OCI-M1 (cell line): ENCODE measurements around the gene SPIRE2.
"Not testable (repeated sequence)": the region's sequence is repeated elsewhere in the genome, so short reads cannot be mapped to it uniquely, and the experiment has no call there.

Experiments
- DNase-seq: peaks from one replicate; lab custom pipeline; 2025; lab: John Stamatoyannopoulos, UW

SPIRE2 gene, protein sequence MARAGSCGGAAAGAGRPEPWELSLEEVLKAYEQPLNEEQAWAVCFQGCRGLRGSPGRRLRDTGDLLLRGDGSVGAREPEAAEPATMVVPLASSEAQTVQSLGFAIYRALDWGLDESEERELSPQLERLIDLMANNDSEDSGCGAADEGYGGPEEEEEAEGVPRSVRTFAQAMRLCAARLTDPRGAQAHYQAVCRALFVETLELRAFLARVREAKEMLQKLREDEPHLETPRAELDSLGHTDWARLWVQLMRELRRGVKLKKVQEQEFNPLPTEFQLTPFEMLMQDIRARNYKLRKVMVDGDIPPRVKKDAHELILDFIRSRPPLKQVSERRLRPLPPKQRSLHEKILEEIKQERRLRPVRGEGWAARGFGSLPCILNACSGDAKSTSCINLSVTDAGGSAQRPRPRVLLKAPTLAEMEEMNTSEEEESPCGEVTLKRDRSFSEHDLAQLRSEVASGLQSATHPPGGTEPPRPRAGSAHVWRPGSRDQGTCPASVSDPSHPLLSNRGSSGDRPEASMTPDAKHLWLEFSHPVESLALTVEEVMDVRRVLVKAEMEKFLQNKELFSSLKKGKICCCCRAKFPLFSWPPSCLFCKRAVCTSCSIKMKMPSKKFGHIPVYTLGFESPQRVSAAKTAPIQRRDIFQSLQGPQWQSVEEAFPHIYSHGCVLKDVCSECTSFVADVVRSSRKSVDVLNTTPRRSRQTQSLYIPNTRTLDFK

DNA sequence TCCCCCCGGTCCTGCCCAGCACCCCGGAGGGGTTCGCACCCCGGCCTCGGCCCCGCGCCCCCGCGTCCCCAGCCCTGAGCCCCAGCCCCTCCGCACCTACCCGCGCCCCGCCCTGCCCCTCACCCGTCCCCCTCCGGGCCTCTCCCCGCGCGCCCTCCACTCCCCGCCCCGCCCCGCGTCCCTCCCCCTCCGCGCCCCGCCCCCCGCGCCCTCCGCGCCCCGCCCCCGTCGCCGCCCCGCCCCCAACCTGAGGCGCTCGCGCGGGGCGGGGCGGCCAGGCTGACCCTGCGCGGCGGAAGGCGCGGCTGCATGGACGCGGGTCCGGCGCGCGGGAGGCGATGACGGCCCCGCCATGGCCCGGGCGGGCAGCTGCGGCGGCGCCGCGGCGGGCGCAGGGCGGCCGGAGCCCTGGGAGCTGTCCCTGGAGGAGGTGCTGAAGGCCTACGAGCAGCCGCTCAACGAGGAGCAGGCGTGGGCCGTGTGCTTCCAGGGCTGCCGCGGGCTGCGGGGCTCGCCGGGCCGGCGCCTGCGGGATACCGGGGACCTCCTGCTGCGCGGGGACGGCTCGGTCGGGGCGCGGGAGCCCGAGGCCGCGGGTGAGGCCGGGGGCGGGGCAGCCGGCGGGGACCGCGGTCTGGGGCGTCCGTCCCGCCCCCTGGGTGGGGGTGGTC, at the start of gene SPIRE2:
SPIRE2 (plus strand) TSS at position 277 of the 671 bp plus-strand sequence; CDS start at position 353, 76 bp downstream.
- peak; percentile 89 for DNase-seq

DNA sequence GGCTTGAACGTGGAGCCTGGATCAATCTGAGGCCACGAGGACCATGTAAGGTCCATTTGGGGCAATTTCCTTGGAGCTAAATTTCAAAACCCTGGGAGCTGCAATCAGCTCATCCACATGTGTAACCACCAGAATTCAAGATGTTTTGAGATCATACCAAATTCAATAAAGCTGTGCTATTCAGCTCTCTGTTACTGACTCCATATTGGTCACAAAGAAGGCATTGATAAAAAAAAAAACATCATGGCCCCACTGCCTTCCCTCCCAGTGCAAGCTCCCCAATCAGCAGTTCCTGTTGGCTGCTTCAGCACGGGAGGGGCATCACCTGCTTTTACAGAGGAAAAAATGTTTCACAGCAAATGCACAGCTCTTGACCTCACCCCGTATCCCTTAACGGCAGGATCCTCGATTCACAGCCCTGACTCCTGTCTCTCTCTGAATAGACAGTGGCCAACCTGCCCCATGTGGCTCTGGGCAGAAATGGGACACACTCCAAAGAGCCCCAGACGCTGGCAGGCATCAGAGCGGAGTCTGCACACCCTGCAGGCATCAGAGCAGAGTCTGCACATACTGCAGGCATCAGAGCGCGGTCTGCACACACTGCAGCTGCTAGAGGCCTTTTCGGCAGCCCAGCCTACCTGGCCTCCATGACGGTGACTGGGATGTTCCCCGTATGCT, 48.9 kb upstream of the SPIRE2 start:
- DNase-seq: no peak

DNA sequence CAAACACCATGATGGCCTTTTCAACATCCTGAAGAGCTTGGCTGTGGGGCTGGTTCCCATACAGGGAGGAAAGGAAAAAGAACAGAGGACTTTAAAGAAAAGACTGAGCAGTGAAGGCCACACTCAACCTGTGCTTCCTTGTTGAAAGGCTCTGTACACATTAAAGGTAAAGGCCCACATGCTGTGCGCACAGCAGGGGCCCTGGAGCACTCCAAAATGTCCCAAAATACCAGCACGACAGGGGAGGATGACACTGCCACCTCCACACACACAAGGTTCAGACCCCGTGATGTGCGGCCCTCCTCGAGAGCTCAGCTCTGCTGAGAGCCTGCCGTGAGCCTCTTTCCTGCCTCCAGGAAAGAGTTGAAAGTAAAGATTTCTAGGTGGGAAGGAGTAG, 48.4 kb upstream of the SPIRE2 start:
- DNase-seq: no peak

DNA sequence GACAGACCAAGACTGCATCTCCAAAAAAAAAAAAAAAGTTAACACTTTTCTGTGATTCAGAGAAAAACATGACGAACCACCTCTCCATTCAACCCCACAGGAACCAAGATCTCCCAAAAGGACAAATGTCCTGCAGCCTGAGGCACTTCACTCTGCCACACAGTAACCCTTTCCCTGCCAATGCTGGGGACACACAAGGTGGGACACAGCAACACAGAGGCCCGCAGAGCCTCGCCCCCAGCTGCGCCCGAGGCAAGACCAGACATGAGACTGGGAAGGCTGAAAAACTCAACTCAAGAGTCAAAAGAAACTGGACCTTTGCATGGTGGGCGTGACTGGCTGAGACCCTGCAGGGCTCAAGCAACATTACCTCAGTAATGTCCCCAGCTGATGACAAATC, 45.8 kb upstream of the SPIRE2 start:
- no peak for DNase-seq

DNA sequence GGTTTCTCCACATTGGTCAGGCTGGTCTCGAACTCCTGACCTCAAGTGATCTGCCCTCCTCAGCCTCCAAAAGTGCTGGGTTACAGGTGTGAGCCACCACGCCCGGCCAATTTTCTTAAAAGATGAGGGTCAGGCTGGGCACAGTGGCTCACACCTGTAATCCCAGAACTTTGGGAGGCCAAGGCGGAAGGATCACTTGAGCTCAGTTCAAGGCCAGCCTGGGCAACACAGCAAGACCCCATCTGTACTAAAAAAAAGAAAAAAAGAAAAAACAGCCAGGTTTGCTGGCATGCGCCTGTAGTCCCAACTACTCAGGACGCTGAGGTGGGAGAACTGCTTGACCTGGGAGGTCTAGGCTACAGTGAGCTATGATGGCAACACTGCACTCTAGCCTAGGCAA, 44.3 kb upstream of the SPIRE2 start:
- DNase-seq: not testable (repeated sequence)

DNA sequence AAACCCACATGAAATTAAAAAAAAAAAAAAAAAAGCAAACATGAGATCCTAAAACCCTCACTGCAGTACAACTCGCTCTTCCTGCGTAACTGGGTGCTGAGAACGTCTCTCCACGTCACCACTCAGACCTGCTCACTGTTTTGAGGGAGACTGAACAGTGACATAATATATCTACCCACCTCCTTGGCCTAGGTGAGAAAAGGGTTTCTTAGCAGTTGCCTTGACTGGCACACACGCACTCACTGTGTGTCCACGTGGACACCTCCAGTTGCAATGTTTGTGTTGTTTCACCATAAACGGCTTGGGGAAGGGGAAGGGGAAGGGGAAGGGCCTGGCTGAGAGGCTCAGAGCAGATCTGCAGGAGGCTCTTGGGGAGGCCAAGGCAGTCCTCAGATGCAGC, 43.9 kb upstream of the SPIRE2 start:
- no peak for DNase-seq

DNA sequence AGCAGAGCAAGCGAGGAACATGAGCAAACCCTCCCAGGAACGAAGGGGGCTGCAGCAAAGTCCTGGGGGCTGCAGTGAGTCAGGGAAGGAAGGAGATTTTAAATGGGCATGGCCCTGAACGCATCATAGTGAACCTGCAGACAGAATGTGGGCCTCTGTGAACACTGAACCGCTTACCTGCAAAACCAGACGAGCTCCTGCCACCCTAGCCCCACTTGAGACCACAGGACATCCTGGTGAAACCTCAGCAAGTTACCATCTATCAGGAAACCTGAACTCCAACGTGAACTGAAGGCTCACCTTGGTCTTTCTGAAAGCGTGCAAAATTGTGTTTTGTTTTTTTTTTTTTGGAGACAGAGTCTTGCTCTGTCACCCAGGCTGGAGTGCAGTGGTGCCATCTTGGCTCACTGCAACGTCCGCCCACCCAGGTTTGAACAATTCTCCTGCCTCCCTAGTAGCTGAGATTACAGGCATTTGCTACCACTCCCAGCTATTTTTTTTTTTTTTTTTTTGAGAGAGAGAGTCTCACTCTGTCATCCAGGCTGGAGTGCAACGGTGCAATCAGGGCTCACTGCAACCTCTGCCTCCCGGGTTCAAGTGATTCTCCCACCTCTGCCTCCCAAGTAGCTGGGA, 42.6 kb upstream of the SPIRE2 start:
- DNase-seq: no peak

DNA sequence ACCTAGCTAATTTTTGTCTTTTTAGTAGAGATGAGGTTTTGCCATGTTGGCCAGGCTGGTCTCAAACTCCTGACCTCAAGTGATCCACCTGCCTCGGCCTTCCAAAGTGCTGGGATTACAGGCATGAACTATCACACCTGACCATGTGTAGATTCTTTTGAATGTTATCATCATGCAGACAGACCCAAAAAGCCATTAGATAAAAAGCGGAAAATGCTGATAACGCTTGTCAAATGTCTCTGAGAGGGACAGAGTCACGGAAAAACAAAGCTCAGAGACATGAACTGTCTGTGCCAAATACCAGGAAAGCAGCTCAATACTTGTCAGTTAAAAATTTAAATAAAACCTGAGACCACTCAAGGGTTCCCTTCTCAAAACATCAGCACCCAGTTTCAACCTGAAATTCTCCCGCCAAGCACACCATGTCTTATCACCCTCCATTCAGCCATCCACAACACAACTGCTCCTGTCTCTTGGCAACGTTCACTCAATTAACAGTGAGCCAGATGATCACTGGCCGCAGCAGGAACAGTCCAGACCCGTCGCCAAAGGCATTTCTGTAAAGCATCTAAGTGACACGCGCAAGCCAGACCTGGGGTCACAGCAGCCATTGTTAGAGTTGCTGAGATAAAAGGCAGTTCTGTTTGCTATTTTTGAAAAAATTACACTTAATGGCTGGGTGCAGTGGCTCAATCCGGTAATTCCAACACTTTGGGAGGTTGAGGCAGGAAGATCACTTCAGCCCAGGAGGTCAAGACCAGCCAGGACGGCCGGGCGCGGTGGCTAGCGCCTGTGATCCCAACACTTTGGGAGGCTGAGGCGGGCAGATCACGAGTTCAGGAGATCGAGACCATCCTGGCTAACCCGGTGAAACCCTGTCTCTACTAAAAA, 41.6 kb upstream of the SPIRE2 start:
- DNase-seq: peak; percentile 11

DNA sequence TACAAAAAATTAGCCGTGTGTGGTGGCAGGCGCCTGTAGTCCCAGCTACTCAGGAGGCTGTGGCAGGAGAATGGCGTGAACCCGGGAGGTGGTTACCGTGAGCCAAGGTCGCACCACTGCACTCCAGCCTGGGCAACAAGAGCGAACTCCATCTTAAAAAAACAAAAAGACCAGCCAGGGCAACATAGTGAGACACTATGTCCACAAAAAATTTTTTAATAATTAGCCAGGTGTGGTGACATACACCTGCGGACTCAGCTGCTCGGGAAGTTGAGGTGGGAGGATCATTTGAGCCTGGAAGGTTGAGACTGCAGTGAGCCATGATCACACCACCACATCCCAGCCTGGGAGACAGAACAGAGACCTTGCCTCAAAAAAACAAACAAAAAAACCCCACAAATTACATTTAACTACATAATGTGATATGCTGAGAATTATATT, 40.9 kb upstream of the SPIRE2 start:
- DNase-seq: no peak

DNA sequence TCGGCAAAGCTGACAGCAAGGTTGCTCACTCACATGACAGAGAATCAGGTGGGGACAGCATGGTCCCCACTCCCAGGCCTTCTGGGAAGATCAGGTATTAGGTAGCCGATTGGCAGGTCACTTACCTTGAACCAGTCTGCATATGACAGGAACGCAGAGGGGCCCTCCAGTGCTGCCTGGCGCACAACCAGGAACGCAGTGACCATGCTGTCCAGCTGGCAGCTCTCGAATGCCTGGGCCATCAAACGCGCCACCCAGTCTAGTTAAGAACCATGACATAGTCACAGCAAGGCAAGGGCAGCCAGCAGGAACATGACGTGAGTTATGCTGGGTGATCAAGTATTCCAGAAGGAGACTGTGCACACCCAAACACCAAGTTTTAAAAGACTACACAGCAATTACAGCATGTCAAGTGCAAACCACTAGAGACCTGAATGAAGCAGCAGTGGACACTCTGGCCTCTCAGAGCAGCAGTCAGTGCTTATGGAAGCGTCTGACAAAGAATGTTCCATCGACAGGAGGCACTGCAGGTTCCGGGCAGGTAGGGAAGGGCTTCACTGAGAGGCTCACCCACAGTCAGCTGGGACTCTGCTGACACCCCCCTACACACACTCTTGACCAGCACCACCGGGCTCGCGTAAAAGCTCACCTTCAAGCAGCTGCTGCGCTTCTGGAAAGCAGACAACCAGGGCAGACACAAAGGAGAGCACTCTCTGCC, 36.8 kb upstream of the SPIRE2 start:
- no peak for DNase-seq

DNA sequence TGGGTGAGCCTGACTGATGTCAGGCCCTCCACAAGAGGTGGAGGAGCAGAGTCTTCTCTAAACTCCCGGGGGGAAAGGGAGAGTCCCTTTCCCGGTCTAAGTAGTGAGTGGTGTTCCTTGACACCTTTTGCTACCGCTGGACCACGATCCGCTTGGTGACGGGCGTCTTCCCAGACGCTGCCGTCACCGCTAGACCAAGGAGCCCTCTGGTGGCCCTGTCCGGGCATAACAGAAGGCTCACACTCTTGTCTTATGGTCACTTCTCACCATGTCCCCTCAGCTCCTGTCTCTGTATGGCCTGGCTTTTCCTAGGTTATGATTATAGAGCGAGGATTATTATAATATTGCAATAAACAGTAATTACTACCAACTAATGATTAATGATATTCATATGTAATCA, 35.2 kb upstream of the SPIRE2 start:
- DNase-seq: peak; percentile 4

DNA sequence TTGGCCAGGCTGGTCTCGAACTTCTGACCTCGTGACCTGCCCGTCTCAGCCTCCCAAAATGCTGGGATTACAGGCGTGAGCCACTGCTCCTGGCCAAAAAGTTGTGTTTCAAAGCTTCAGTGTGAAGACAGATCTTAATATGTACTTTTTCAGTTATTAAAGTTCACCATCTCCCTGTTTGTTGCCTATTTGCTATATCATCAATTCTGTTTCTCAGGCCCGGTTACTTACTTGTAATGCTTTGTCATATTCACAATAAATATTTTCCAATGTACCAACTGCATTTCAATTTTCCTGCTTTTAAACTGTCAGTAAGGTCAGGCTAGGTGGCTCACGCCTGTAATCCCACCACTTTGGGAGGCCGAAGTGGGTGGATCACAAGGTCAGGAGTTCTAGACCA, 34.3 kb upstream of the SPIRE2 start:
- DNase-seq: no peak

DNA sequence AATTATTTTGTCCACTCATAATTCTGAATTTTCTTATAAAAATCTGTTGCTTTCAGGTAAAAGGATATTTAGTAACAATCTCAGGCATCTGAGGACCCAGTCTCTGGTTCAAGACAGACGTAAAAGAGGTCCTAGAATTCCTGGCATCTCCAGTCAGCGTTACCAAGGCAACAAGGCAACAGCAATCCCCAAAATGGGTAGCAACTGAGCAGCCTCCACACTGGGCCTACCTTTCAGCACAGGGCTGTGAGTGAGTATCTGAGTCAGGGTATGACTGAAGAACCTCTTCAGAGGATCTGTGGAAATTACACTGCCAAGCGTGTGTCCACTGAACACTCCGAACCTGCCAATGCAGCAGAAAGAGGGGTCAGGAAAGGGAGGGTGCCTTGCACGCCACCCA, 32.6 kb upstream of the SPIRE2 start:
- DNase-seq: no peak

DNA sequence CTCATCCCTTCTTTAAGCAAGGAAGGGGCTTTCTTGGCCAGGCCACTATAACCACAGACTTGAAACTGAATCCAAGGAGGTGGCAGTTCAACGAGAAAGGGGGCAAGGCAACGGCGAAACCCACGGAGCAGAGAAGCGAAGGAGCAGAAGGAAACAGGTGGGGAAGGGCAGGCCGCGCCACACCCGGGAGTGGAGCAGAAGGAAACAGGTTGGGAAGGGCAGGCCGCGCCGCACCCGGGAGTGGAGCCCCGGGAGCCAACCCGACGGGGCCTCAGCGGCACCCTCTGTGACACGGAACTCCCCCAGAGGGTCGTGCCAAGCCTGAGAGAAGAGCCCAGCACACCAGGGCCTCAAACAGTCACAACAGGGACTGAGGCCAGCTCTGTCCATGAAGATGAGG, 32.2 kb upstream of the SPIRE2 start:
- DNase-seq: no peak

DNA sequence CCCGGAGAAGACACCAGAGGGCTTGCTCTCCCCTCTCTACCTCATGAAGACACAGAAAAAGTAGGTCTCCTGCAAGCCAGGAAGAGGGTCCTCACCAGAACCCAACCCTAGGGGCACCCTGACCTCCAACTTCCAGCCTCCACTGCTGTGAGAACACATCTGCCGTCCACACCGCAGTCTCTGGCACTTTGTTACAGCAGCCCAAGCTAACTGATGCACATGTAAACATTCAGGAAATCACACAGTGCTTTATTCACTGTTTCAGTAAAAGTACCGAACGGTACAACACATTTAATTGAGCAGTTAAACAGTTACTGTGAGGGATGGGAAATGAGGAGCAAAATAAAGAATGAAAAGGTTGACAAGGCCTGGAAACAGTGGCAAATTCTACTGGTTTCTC, 30.1 kb upstream of the SPIRE2 start:
- no peak for DNase-seq

DNA sequence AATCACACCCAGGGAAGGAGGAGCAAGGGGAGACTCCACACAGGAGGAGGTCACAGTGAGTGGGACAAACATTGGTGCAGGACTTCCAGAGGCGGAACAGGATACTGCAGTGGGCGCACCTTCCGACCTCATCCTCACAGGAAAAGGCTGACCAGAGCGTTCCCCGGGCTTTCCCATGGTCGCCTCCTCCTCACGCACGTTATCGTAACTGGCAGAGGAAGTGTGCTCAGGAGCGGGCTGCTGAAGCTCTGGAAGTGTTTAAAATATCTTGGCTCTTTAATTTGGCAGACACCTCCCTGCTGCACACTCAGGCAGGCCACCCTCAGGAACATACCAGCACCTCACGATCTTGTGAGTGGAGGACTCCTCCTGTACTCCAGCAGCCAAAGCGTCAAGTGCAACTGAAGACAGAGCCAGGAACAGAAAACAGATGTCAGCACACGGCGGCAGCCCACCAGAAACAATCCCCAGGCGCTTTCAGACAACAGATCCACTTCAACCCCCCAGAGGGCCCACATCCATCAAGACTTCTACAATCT, 29.4 kb upstream of the SPIRE2 start:
- DNase-seq: no peak

DNA sequence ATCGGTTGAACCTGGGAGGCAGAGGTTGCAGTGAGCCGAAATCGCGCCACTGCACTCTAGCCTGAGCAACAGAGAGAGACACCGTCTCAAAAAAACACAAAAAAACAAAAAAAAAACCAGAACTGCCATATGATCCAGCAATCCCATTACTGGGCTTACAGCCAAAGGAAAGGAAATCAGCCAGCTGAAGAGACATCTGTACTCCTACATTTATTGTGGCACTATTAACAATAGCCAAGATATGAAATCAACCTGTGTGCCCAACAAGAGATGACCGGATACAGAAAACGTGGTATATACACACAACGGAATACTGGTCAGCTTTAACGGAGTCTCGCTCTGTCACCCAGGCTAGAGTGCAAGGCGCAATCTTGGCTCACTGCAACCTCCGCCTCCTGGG, 26.5 kb upstream of the SPIRE2 start:
- DNase-seq: no peak

DNA sequence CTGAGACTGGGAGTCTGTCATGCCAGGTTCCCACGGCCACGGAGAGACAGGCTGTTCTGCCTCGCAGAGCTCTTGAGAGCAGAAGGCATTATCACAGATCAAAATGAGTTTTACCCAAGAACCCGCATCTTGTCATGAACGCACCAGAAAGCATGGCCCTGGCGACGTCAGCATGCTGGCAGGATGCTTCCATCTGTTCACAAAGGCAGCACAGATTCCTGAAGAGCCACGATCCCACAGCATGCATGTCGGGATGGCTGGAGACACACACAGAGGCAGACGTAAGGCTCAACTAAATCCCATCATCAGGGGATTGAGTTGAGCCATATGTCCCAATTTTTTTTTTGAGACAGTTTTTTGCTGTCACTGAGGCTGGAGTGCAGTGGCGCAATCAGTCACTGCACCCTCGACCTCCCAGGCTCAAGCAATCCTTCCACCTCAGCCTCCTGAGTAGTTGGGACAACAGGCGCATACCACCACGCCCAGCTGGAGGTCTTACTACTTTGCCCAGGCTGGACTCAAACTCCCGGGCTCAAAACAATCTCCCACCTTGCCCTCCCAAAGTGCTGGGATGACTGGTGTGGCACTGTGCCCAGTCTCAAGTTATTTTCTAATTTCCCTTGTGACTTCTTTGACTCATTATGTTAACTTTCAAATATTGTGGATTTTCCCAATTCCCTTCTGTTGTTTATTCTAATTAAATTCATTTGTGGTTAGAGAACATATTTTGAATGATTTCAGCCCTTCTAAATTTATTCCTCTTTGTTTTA, 23.0 kb upstream of the SPIRE2 start:
- DNase-seq: no peak

DNA sequence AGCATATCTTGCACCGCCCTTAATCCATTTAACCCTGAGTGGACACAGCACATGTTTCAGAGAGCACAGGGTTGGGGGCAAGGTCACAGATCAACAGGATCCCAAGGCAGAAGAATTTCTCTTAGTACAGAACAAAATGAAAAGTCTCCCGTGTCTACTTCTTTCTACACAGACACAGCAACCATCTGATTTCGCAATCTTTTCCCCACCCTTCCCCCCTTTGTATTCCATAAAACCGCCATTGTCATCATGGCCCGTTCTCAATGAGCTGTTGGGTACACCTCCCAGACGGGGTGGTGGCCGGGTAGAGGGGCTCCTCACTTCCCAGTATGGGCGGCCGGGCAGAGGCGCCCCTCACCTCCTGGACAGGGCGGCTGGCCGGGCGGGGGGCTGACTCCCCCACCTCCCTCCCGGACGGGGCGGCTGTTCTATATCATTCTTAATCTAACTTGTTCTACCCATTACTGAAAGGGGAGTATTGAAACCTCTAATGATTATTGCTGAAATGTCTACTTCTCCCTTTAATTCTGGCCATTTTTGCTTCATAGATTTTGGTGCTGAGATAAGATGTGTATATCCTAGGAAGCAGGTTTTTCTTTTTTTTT, 21.6 kb upstream of the SPIRE2 start:
- DNase-seq: not testable (repeated sequence)
